Stimulated activated CD8-positive, alpha-beta memory T cell treated with anti-CD3 and anti-CD28 coated beads, Interleukin-2, amount 100 ng/mL, for 48 hours (primary cell): ENCODE results near the gene RND1.
A peak's percentile ranks its signal among the peaks of the same experiment; 100 is the strongest.

Source experiments
- DNase-seq, 2 donors: peaks; one replicate each; pipeline ENCODE4 v3.0.0-alpha.2; 2020; ENCODE audit warnings: low read depth in 2 of 2

RND1 gene

DNA sequence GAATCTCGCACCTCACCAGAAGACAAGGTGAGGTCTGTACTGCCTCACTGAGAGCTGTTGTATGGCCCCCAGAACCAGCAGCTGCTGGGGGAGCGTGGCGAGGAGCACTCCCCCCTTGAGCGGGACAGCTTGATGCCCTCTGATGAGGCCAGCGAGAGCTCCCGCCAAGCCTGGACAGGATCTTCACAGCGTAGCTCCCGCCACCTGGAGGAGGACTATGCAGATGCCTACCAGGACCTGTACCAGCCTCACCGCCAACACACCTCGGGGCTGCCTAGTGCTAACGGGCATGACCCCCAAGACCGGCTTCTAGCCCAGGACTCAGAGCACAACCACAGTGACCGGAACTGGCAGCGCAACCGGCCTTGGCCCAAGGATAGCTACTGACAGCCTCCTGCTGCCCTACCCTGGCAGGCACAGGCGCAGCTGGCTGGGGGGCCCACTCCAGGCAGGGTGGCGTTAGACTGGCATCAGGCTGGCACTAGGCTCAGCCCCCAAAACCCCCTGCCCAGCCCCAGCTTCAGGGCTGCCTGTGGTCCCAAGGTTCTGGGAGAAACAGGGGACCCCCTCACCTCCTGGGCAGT, 38.1 kb downstream of the RND1 start:
- DNase-seq: no peak

DNA sequence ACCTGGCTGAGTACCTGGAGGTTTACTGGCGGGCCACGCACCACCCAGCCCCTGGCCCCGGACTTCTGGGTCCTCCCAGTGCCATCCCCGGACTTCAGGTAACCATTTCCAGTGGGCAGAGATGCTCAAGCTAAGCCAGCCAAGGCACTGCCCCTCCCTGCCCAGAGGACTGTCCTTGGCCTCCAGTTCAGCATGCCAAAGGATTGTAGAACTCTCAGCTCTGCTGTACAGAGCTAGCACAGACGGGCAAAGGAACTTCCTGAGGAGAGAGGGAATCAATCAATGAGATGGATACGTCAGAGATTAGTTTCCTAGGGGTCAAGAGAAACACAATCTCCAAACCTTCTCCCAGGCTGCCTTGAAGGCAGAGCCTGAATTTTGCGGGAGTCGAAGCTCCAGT, 38.6 kb downstream of the RND1 start:
- DNase-seq: no peak

DNA sequence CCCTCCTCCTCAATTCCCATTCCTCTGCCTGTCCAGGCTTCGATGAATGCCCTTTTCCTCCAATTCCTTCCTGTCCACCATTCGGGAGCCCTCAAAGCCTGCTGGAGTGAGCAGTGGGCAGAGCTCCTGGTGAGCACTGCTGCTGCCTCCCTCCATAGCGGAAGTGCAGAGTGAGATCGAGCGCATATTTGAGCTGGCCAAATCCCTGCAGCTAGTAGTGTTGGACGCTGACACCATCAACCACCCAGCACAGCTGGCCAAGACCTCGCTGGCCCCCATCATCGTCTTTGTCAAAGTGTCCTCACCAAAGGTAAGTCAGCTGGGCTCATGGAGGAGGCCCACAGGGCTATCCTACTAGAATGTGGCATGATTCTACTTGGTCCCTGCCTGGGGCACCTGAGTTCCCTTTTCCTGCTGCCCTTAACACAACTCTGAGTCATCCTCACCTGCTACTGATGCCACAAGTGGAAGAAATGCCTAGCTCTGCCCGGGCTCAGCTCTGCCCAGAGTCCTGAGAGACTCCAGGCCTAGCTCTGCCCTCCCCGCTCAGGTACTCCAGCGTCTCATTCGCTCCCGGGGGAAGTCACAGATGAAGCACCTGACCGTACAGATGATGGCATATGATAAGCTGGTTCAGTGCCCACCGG, 39.3 kb downstream of the RND1 start:
- no peak for DNase-seq

DNA sequence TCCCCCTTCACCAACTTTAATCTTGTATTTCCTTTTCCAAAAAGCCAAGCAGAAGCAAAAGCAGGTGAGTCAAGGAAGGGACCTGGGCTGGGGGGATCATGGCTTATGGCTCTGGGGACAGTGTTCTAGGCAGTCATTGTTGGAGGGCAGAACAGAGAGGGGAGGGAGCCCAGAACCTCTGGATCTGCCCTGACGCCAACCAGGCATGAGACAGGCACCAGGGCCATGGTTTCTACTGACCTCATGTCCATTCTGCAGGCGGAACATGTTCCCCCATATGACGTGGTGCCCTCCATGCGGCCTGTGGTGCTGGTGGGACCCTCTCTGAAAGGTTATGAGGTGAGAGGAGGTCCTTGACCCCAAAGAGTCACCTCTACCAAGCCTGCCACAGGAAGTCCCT, 40.8 kb downstream of the RND1 start:
- DNase-seq: no peak

DNA sequence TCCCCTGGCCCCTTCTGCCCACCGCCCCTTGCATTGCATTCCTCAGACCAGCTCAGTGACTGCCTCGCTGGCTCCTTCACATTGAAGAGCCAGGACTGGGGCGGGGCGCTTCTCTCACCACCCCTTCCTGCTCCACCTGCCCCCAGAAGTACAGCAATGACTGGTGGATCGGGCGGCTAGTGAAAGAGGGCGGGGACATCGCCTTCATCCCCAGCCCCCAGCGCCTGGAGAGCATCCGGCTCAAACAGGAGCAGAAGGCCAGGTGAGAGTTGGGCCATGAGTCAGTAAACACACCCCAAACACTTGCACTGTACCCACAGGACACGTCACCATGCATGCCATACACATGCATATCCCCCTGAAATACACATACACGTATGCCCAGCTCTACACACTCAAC, 41.6 kb downstream of the RND1 start:
- no peak for DNase-seq

DNA sequence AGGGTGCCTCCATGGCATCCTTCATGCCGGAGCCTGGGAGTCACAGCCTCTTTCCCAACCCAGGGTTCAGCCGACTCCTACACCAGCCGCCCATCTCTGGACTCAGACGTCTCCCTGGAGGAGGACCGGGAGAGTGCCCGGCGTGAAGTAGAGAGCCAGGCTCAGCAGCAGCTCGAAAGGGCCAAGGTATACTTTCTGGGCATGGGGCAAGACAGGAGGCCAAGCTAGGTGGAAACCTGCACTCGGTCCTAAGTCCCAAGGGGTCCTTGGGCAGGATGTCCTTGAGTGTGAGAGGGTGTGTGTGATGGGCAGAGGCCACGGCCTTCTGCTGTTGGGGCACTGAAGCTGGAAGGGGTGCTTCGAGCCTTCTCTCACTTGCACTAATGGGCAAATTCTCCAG, 42.4 kb downstream of the RND1 start:
- no peak for DNase-seq

DNA sequence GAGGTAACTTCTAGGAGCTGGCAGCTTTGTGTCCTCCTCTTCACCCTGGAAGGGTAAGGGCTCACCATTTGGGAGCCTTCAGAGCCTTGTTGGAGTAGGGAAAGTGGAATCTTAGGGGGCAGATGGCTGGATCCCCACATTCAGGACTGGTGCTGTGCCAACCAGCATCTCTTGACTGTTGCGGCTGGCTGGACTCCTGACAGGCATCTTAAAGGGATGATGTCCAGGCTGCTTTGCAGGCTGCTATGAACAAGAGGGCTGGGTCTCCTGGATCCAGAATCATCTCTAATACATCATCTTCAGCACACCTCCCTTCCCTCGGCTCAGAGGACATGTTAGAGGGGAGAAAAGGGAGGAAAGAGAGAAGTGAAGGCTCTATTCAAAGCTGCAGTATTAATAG, 43.0 kb downstream of the RND1 start:
- DNase-seq: no peak

DNA sequence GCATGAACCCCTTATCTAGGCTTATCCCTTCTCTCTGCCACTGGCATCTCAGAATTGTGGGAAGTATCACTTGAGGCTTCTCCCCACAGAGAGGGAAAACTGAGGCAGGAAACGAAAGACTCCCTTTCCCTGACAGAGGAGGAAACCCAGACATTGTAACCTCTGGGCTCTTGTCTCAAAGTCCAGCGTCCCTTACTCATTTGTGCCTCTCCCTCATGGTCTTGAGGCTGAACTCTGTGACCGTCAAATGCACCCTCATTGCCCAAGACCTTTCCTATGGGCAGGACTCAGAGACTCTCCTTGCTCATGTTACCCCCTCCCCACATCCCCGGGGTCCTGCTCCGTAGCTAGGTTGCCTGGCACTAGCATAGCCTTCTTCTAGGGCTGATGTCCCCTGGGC, 43.5 kb downstream of the RND1 start:
- no peak for DNase-seq

DNA sequence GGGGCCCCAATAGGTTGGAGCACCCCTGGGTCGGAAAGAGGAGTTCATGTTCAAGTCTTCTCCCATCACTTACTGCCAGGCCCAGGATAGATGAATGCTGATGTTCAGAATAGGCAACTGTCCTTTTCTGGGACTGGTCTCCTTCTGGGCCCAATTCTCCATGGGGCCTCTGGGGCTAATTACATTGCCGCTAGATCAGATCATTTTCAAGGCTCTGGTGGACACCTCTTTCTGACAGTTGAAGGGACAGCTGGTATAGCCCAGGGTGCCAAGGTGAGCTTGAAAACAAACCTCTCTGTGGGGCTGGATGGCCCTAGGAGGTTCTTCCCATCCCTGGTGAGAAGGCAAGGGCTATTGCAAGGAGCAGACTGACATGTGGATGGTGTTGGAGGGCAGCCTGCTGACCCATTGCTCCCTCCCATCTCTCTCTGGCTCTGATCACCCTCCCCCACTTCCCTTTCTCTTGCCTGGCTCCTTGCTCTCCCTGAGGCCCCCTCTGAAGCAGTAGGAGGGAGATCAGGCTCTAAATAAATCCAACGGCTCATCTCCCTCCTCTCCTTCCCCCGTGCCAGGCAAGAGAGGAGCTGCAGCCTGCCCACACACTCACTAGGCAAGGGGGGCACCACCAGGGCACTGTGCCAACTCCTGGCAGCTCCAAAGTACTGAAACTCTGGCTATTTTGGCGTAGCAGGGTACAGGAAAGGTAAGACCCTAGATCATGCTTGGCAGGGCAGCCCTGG, 45.5 kb downstream of the RND1 start:
- DNase-seq: no peak

DNA sequence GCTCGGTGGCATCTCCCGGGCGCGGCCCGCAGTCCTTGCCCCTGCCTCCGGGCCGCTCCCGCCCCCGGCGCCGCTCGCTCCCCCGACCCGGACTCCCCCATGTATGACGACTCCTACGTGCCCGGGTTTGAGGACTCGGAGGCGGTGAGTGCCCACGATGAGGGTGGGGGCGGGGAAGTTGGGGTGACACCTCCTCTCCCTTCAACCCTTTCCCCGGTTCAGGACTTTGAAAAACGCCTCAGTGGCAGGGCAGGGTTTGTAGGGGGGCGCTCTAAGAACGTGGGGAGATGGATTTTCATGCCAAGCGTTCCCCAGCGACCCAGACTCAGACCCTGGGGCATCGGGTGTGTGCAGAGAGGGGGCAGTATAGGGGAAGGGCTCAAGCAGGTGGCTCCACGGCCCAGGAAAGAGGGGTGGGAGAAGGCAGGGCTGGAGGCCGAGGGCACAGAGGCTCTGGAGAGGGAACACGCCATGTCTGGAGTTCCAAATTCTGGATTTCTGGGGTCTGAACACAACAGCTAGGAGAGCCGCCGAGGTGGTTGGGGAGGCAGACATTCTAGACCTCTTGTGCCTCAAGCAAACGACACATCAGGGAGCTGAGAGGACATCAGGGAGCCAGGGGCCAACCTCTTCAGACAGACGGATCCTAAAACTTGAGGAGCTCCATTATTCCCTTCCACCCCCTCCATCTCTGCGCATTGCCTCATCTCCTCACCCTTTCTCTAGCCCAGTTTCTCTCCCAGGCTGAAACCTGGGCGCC, 46.7 kb downstream of the RND1 start:
- no peak for DNase-seq

DNA sequence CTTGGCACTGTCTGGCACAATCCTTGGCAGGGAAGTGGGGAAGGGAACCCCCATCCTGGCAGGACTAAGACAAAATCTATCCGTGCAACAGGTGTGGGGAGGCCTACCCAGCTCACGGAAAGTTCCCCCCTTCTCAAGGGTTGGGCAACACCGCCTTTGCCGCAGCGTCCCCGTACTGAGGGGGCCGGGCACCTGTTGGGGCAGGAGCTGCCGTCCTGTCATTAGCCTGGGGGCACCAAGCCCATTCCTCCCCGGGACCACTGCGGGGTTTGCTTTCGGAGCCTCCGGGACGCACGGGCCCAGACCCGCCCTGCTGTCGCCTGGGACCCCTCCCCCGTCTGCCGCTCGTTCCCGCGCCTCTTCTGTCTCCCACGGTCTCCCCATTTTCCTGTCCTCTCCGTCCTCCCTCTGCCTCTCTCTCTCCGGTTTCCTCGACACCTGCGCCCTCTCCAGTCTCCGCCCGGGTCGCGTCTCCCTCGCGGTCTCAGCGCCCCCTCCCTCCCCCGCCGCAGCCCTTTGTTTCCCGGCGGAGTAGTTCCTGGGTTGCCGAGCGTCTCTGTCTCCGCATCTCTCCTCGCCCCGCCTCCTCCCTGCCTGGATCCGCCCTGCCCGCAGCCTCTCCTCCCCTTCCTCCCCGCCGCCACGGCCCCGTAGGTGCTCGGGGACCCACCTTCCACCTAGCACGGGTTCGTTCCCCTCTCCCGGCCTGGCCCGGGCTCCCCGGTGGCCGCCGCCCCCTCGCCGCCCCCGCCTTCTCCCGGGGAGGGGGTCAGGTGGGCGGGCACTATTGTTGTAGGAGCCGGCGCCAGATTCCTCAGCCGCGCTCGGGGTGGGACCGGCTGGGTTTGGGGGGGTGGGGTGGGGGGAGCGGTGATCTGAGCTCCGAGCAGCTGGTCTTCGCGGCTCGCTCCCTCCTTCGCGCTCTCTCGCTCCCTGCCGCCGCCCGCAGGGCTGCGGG, 47.5 kb downstream of the RND1 start, which contains the start of gene CACNB3:
CACNB3 (plus strand) TSS at position 624 of the 958 bp plus-strand sequence. CDS start 434 bp downstream, outside the sequence.
- peak; percentile 62 to 66 for DNase-seq

DNA sequence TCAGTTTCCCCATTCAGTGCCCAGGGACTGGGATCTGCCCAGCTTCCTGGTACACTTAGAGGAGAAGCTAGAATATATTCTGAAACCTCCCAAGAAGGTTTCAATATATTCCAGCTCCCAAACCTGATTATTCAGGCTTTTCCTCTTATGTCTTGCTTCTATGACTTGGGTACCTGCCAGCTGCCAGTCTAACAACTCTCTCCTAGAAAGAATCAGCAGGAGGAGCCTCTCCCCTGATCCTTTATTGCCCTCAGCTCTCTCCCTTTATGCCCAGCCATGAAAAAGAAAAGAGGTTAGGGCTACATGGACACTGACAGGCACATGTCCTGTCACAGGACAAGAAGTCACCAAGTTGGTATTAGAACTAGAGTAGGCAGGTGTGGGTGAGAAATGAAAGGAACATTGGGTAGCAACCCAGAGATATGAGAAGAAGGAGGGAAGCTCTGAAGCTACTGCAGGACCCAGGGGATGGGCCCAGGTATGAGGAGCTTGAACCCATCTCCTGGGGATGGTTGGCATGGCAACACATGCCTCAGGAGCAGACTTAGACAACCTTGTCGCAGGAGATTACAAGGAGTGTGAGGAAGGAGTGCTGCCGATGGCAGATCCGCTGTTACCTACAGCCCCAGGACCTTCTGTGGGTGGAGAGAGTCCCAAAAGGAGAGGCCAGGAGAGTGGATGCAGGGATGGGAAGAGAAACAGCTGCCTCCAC, 49.4 kb downstream of the RND1 start:
- no peak for DNase-seq

DNA sequence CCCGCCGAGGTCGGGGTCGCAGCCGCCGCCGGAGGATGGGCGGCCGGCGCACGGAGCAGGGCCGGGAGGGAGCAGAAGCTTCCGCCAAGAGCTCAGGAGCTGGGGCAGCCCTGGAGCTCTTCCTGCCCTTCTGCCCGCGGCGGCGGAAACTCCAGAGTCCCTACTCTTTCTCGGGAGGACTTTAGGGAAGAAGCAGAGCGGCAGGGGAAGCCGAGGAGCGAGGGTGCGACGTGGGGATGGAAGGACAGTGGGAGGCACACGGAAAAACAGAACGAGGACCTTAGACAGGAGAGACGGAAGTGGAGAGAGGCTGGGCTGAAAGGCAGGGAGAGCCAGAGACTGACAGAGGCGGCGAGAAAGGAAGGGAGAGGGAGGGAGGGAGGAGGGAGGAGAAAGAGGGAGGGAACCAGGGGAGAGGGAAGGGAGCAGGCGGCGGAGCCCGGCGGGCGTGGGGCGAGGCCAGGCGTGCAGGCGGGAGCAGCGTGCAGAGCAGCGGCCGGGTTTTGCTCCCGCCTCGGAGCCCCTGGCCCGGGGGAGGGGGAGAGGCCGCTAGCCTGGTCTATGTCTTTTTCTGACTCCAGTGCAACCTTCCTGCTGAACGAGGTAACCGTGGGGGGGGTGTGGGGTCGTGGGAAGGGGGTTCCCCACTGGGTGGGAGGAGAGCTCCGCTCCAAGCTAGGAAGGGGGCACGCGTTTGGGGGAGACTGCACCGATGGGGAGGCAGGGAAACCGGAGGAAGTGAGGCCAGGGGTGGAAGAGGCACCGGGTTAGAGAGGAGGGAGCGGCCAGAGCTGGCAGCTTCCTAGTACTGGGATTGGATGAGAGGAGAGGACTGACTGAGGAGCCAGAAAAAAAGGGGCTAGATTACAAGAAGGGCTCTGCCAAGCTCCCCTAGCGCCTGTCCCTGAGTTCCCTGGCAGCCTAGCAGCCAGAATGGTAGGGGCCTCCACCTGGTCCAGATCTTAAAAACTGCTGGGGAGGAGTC, 50.3 kb downstream of the RND1 start:
- peak in 1 of 2 donors; percentile 27 for DNase-seq

DNA sequence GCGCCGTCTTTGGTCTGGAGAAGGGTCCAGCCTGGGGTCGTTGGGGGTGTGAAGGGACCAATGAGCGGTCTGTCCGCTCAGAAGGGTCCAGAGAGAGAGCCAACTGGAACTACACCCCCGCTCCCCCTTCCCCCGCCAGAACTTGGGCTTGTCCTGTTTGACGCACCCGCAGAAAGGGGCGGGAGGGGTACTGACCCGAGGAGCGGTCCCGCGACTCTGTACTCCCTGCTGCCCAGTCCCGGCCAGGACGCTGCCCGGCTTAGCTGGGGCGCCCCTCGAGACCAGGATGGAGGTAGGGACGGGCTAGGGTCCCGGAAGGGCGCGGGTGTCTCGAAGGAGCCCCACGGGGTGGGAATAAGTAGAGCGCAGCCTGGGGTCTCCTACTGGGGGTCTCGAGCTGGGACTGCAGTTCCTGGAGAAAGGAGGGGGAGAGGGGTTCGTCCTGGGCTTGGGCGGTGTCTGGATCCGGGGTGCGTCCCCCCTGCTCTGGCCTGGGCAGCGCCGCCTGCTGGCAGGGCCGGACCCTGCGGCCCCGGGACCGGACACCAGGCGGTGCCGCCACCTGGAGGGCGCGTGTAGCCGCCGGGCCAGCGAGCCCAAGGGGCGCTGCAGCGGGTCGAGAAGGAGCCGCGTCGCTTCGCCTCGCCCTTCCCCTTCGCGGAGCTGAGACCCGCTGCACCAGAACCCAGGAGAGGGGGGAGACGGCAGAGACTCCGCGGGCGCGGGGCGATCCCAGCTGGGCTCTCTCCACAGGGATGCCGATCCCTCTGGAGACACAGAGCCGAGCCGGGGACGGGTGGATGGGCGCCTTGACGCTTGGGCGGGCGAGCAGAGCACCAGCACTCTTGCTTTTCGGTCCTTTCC, 51.2 kb downstream of the RND1 start:
- DNase-seq: peak; percentile 80

DNA sequence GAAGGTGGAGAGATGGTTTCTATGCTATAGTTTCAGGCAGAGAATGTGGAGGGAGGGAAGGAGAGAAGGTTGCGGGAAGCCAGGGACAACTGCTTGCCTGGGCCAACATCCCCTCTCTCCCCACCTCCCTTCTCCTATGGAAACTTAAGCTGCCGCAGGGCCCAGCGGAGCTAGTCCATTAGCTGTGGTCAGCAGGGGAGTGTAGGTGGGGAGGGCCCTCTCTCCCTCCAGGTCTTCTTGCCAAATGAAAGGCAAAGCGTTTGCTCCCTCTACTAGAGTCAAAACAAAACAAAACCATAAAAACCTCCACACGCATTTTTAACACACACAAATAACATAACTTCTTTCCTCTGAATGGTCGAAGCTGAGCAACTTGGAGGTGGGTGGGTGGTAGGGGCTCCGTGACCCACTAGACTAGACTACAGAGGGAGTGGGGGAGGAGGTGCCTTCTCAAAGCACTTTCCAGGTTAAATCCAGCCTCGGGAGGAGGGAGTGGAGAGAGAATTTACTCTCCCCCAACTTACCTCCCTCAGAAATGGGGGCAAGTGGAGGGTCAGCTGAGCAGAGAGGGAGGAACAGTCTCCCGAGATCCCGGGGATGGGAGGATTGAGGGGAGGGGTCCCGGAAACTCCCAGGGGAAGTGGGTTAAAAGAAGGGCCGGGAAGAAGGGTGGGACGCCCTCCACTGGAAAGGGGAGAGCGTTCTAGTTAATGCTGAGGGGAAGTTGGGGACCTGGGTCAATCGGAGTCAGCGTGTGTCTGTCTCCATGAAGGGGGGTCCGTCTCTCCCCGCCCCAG, 52.0 kb downstream of the RND1 start:
- no peak for DNase-seq

DNA sequence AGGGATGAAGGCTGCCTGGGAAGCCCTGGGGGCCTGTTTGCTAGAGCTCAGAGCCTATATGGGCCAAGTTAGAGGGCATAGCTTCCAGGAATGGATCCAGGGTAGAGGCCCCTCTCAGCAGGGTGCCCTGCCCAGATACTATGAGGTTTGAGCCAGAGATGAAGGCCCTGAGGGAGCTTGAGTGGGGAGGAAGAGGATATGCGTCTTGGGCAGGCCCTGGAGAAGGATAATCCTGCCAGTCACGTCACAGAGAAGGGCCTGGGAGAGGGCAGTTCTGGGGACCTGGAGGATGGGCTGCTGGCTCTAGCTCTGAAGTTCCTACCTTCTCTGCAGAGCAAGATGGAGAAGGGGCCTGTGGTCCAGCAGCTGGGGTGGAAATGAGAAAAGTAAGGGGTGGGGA, 53.3 kb downstream of the RND1 start:
- DNase-seq: no peak

DNA sequence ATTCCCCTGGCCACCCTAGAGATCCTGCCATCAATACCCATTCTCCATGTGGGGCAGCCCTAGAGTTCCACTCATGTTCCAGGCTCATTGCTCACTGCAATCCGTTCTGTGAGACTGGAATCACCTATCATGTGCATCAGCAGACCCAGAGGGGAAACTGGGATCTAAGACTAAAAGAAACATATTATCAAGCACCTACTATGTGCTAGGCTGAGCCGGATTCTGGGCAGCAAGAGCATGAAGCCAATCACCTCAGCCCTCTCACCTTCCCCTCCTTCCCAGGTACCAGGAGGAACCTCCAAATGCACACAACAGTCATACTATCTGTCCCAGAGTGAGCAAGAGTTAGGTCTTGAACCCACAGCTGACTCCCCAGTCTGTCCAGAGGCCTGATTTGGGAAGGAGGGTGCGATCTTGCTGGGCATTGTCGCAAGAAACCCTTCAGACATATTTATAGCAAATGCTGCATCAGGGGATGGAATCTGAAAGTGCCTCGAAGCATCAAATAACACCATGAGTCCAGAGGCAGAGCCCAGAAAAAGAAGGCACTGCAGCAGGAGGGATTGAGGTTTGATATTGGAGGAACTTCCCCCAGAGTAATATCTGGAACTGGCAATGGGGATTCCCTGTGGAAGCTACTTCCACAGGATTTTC, 54.1 kb downstream of the RND1 start:
- DNase-seq: no peak
